HepG2 (cell line): ENCODE data around the gene TNFRSF1B. TPM values are rescaled to one million over a fixed set of nuclear protein-coding genes. Genes with fewer than 3 reads are reported as not detected.

Experiments
- ATAC-seq: fragments of 200-7000 bp; cut with Tn5 transposase; 3 replicates; pipeline ENCODE4 v1.9.1; 2020; ENCODE audit warnings: mild to moderate bottlenecking, moderate library complexity
- BruUV-seq: library from RNA; stranded (reverse); fragments of 400-500 nt; replicated peaks from 2 replicates; lab custom pipeline; 2021; lab: Mats Ljungman, UMichigan
- CTCF ChIA-PET: fragments of 300-600 bp; formaldehyde crosslinking; extraction: SDS; loops from one replicate; lab custom pipeline; 2021; ENCODE audit warnings: low total read pairs, inconsistent platforms, low intra/inter-chr PET ratio; lab: Yijun Ruan, JAX
- POLR2A ChIA-PET: fragments of 350-600 bp; sonication (Branson Sonifier 250); formaldehyde crosslinking; loops from one replicate; lab custom pipeline; 2020; ENCODE audit warnings: antibody characterized with exemption, inconsistent platforms; lab: Yijun Ruan, JAX
- DNase-seq: peaks from one replicate; pipeline ENCODE4 v3.0.0-alpha.2; 2015; ENCODE audit warnings: low spot score
- FAIRE-seq: peaks from 3 replicates; lab custom pipeline; 2011; peaks lifted over from hg19 to GRCh38; lab: Jason Lieb, UNC
- H2AFZ ChIP-seq: one replicate; pipeline ENCODE4 v1.6.1; 2011; ENCODE audit warnings: low read length, inconsistent platforms
- H3K27ac ChIP-seq: fragments of 300-600 bp; 3 replicates; pipeline ENCODE4 v1.8.0; 2011; ENCODE audit warnings: mixed run types, mild to moderate bottlenecking, mixed read lengths, low read length, inconsistent platforms; ENCODE audit not compliant: insufficient read depth; ENCODE audit errors: extremely low read length
- H3K27me3 ChIP-seq, 2 experiments: fragments of 200-600 bp in 1 of 2; 2 replicates in 1 of 2; 3 replicates in 1 of 2; pipeline versions ENCODE4 v1.6.0 to v1.8.0; 2011; ENCODE audit warnings: low read length in 2 of 2, mild to moderate bottlenecking in 2 of 2, moderate library complexity in 2 of 2, inconsistent platforms in 1 of 2; ENCODE audit not compliant: insufficient read depth in 2 of 2, control insufficient read depth in 1 of 2
- H3K36me3 ChIP-seq, 2 experiments: fragments of 200-600 bp in 1 of 2; replicated peaks in 1 of 2; 2 replicates in 1 of 2; 3 replicates in 1 of 2; pipeline versions ENCODE4 v1.5.1 to v1.8.0; 2011; ENCODE audit warnings: low read length in 2 of 2, inconsistent platforms in 1 of 2; ENCODE audit not compliant: insufficient read depth in 2 of 2, control insufficient read depth in 1 of 2
- H3K4me1 ChIP-seq: 2 replicates; pipeline ENCODE4 v1.5.1; 2012; ENCODE audit warnings: low read length, inconsistent platforms; ENCODE audit not compliant: insufficient read depth
- H3K4me2 ChIP-seq: 2 replicates; pipeline ENCODE4 v1.6.0; 2011; ENCODE audit warnings: low read depth, low read length, inconsistent platforms
- H3K4me3 ChIP-seq, 3 experiments: fragments of 200-600 bp in 1 of 3; sonication (generic), shearing (Covaris generic) in 1 of 3; replicated peaks in 1 of 3; 2 replicates each; pipeline ENCODE4 v1.5.1; 2011 to 2016; ENCODE audit warnings: low read length in 3 of 3, inconsistent platforms in 2 of 3, low read depth in 2 of 3, mild to moderate bottlenecking in 2 of 3, control low read depth in 1 of 3, mixed read lengths in 1 of 3; ENCODE audit not compliant: insufficient read depth in 1 of 3
- H3K79me2 ChIP-seq: one replicate; pipeline ENCODE4 v1.6.1; 2011; ENCODE audit warnings: low read length, inconsistent platforms; ENCODE audit not compliant: insufficient read depth
- H3K9ac ChIP-seq: 2 replicates; pipeline ENCODE4 v1.6.0; 2011; ENCODE audit warnings: mild to moderate bottlenecking, low read depth, low read length, inconsistent platforms; ENCODE audit not compliant: insufficient read depth
- H3K9me3 ChIP-seq: 2 replicates; pipeline ENCODE4 v1.5.1; 2012; ENCODE audit warnings: mild to moderate bottlenecking, low read length
- H4K20me1 ChIP-seq: 2 replicates; pipeline ENCODE4 v1.6.0; 2011; ENCODE audit warnings: inconsistent platforms, mild to moderate bottlenecking, low read length, moderate library complexity; ENCODE audit not compliant: insufficient read depth
- ELF1 ChIP-seq: sonication (generic); formaldehyde crosslinking; IDR thresholded peaks from 2 replicates; pipeline ENCODE4 v1.4.0; 2020; ENCODE audit warnings: missing genetic modification reagents
- HMGA1 ChIP-seq: sonication (generic); formaldehyde crosslinking; conservative IDR thresholded peaks from 2 replicates; pipeline ENCODE4 v1.4.0; 2020; ENCODE audit warnings: missing genetic modification reagents
- KLF9 ChIP-seq: IDR thresholded peaks from 2 replicates; pipeline ENCODE4 v1.6.1; 2016; ENCODE audit warnings: low read depth
- RBAK ChIP-seq: sonication (generic); formaldehyde crosslinking; IDR thresholded peaks from 2 replicates; pipeline ENCODE4 v1.5.1; 2020; ENCODE audit warnings: mild to moderate bottlenecking, missing genetic modification reagents
- SP140L ChIP-seq: sonication (generic); formaldehyde crosslinking; IDR thresholded peaks from 2 replicates; pipeline ENCODE4 v1.4.0; 2020; ENCODE audit warnings: missing genetic modification reagents, borderline replicate concordance
- ZNF331 ChIP-seq: sonication (generic); formaldehyde crosslinking; IDR thresholded peaks from 2 replicates; pipeline ENCODE4 v1.4.0; 2020; ENCODE audit warnings: missing genetic modification reagents
- ZNF550 ChIP-seq: sonication (generic); formaldehyde crosslinking; IDR thresholded peaks from 2 replicates; pipeline ENCODE4 v1.4.0; 2020; ENCODE audit warnings: mild to moderate bottlenecking, missing genetic modification reagents, borderline replicate concordance
- ZNF768 ChIP-seq: sonication (generic); formaldehyde crosslinking; IDR thresholded peaks from 2 replicates; pipeline ENCODE4 v1.4.0; 2020; ENCODE audit warnings: missing genetic modification reagents
- ZSCAN31 ChIP-seq: sonication (generic); formaldehyde crosslinking; IDR thresholded peaks from 2 replicates; pipeline ENCODE4 v1.5.0; 2020; ENCODE audit warnings: low read depth, mild to moderate bottlenecking, missing genetic modification reagents
- ZSCAN9 ChIP-seq: IDR thresholded peaks from 2 replicates; pipeline ENCODE4 v1.6.1; 2016; ENCODE audit warnings: borderline replicate concordance
- WGBS: methylation state at CpG from one replicate; pipeline ENCODE4 v1.1.6; 2017; ENCODE audit warnings: low lambda C conversion rate; 5-methylcytosine and 5-hydroxymethylcytosine counted together
- in situ Hi-C: cut with HindIII; loops from 2 replicates; pipeline ENCODE4 v1.10.0; 2017; ENCODE audit warnings: low pct_unique_long_range_greater_than_20kb; ENCODE audit not compliant: extremely low pct_ligation_motif_present
- intact Hi-C: fragments of 100-400 bp; cut with micrococcal nuclease; formaldehyde crosslinking; loops from one replicate; pipeline ENCODE4 v1.10.0; 2022; ENCODE audit not compliant: unreplicated experiment
- polyA plus RNA-seq, 8 experiments: library from polyadenylated mRNA; depleted of rRNA in 3 of 8; stranded (reverse) in 7 of 8; unstranded in 1 of 8; fragments of >200 nt; fragmentation: Illumina TruSeq in 4 of 8; extraction: Trizol in 4 of 8; gene quantifications; 2 replicates each; pipeline versions ENCODE4 v1.2.1 to v1.2.3, GENCODE V29; 2011 to 2016; ENCODE audit warnings: low read depth in 4 of 8, missing spikeins in 1 of 8, mixed read lengths in 1 of 8; ENCODE audit not compliant: insufficient read depth in 1 of 8
- total RNA-seq, 5 experiments: library from RNA; depleted of rRNA; stranded (reverse); fragments of >200 nt; fragmentation: Illumina TruSeq; extraction: Trizol; gene quantifications; 2 replicates each; pipeline ENCODE4 v1.2.3, GENCODE V29; 2016; ENCODE audit warnings: low read depth in 1 of 5
- TF ChIP-seq, protein P1 (sequence below): sonication (generic); formaldehyde crosslinking; IDR thresholded peaks from 2 replicates; pipeline ENCODE4 v1.8.1; 2023; ENCODE audit warnings: mild to moderate bottlenecking, missing genetic modification reagents

TNFRSF1B gene
- total and polyA plus RNA-seq, 2 of the 13 experiments (the other 11 are each of a cell fraction or from before 2014, with no cell fraction given), result 0.04 to 0.11 TPM

DNA sequence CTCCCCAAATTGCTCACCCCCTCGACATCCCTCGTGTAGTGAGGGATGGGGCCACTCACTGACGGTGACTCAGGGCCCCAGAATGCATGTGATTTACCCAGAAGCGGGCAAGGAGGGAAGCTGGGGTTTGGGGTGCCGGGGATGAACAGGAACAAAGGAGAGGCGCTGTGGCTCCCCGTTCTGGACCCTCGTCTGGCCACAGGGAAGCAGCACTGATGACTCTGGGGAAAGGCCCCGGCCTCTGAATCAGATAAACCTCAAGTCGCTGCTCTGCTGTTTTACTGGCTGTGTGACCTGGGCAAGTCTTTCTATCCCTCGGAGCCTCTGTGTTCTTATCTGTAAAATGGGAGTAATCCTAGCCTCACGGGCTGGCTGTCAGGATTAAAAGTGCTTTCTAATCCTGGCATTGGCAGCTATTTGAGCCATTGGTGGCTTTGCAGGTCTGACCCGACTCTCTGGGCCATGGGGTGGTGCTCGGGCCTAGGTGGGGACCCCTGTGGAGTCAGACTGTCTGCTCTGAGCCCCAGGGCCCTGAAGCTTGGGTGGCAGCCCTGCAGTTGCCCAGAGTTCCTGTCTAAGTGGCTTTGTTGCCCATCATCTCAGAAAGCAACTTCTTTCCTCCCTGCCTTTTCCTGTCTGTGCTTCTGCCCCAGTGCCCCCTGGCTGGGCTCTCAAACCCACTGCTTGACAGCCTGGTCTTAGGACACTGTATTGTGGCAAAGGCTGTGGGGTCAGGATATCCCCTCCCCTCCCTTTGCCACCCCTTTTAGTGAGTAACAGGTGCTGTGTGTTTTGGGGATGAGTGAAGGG, 5.5 kb downstream of the TNFRSF1B start (continued):
- TF ChIP-seq, protein P1, sequence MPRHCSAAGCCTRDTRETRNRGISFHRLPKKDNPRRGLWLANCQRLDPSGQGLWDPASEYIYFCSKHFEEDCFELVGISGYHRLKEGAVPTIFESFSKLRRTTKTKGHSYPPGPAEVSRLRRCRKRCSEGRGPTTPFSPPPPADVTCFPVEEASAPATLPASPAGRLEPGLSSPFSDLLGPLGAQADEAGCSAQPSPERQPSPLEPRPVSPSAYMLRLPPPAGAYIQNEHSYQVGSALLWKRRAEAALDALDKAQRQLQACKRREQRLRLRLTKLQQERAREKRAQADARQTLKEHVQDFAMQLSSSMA (CRISPR knock-in tag), result no peak
- TF ChIP-seq ZNF550 (CRISPR knock-in tag) (no peak), KLF9 (CRISPR knock-in tag) (no peak), HMGA1 (no peak), ELF1 (no peak), ZSCAN9 (CRISPR knock-in tag) (no peak), ZNF331 (CRISPR knock-in tag) (no peak)

DNA sequence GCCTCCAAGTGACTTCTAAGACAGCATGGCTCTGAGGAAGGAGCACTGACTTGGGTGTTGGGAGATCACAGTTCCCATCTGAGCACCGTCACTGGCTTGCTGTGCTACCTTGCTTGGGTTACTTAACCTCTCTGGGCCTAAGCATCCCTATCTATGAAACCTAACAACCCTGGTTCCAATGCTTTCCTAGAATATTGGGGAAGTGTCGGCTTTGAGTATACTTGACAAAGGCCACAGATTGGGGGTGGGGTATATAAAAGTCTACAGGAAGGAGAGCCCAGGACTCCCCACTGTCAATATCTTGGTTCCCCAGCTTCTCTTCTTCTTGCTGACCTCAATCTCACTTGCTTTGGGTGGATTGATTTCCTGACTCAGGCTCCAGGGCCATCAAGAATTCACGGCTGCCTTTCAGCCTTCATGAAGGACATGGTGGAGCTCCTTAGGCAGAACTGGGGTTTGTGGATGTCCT, 6.3 kb downstream of the TNFRSF1B start:
- intact Hi-C loops (no loop called here), in situ Hi-C loops (no loop called here)
- H2AFZ ChIP-seq, result no peak overlapping the region
- peaks cover 4 to 30% of the 10 kb centered on the region in 2 experiments; a peak in 4 of 5 replicates for H3K27me3 ChIP-seq
- ChIA-PET CTCF (no interaction called here), POLR2A (no interaction called here)
- WGBS, result 8% methylated on average over 3 of the region's 3 CpGs
- H3K4me3 ChIP-seq, result no peak overlapping the region
- BruUV-seq, result no TSS peak
- no peak overlapping the region for H3K9ac ChIP-seq
- FAIRE-seq (no peak), DNase-seq (no peak), ATAC-seq (no peak)
- no peaks in the 10 kb centered on the region for H3K9me3 ChIP-seq
- H3K4me2 ChIP-seq, result no peak overlapping the region
- no peak overlapping the region for H3K27ac ChIP-seq
- peaks cover 15% of the 10 kb centered on the region for H3K4me1 ChIP-seq
- no peaks in the 10 kb centered on the region for H3K36me3 ChIP-seq
- no peaks in the 10 kb centered on the region for H4K20me1 ChIP-seq
- no peak for TF ChIP-seq RBAK
- no peak for TF ChIP-seq ZSCAN31 (CRISPR knock-in tag)
- no peak for TF ChIP-seq SP140L
- TF ChIP-seq ZNF768 (CRISPR knock-in tag), result peak; percentile 74; the same call in 1 of the 2 replicates
- TF ChIP-seq, all 625 proteins: peak for 1
- no peaks in the 10 kb centered on the region for H3K79me2 ChIP-seq
